Liver (tissue), 3 donors: ENCODE data around the gene TMEM150A.

ENCODE experiments used
- GABPA ChIP-seq, 2 donors: IDR thresholded peaks in 1 of 2; conservative IDR thresholded peaks in 1 of 2; 2 replicates each; pipeline ENCODE4 v1.6.1; 2016; ENCODE audit warnings: antibody characterized with exemption in 2 of 2, mild to moderate bottlenecking in 1 of 2, moderate library complexity in 1 of 2
- RAD21 ChIP-seq, 2 donors: IDR thresholded peaks; 2 replicates each; pipeline ENCODE4 v1.6.1; 2016; ENCODE audit warnings: antibody characterized with exemption in 2 of 2, mild to moderate bottlenecking in 2 of 2
- TF ChIP-seq, protein P1 (sequence below): fragments of 150-350 bp; IDR thresholded peaks from 2 replicates; pipeline ENCODE4 v1.5.1; 2017; ENCODE audit warnings: improper control_type of control experiment, low read depth, low read length; ENCODE audit not compliant: missing input control
- TF ChIP-seq, protein P2 (sequence below): IDR thresholded peaks from 2 replicates; pipeline ENCODE4 v1.6.1; 2016; ENCODE audit warnings: antibody characterized with exemption
- donor health status: healthy.
- donor health status: healthy.

DNA sequence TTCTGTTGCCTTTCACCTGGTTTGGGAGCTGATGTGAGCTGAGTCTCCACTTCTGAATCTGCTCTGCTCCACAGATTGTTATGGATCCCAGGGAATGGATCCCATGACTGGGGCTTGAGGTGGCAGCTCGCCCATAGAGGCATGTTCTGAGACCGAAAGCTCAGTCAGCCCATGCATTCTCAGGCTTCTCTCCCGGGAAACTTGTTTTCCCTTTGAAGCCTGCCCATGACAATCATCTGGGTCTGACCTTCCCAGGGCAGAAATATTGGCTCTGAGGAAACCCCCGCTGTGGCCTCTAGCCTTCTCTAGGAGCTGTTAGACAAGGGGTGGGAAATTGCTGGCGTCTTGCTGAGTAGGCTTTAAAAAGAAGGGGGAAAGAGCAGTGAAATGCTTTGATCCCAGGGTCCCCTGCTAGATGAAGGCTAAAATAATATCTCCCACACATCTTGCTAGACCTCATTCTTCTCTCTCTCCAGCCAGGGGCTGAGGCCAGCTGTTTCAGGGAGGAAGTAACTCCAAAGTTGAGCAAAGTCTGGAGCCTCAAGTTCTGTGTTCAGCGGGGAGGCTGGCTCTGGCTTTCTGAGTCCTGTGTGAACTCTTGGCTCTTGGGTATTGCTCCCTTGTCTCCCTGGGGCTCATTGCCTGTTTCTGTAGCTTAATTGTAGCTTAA, 23.1 kb downstream of the TMEM150A start:
- TF ChIP-seq, protein P1, sequence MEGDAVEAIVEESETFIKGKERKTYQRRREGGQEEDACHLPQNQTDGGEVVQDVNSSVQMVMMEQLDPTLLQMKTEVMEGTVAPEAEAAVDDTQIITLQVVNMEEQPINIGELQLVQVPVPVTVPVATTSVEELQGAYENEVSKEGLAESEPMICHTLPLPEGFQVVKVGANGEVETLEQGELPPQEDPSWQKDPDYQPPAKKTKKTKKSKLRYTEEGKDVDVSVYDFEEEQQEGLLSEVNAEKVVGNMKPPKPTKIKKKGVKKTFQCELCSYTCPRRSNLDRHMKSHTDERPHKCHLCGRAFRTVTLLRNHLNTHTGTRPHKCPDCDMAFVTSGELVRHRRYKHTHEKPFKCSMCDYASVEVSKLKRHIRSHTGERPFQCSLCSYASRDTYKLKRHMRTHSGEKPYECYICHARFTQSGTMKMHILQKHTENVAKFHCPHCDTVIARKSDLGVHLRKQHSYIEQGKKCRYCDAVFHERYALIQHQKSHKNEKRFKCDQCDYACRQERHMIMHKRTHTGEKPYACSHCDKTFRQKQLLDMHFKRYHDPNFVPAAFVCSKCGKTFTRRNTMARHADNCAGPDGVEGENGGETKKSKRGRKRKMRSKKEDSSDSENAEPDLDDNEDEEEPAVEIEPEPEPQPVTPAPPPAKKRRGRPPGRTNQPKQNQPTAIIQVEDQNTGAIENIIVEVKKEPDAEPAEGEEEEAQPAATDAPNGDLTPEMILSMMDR: no peak
- TF ChIP-seq GABPA (IDR thresholded peaks at IDR 0.05 in 1 of 2, conservative IDR thresholded peaks at IDR 0.05 in 1 of 2) (no peak), RAD21 (IDR thresholded peaks at IDR 0.05) (no peak)
- TF ChIP-seq, protein P2, sequence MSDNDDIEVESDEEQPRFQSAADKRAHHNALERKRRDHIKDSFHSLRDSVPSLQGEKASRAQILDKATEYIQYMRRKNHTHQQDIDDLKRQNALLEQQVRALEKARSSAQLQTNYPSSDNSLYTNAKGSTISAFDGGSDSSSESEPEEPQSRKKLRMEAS: no peak
